Cortex of kidney (tissue), 1 donor: Measurements from ENCODE around the gene ATP2B1.
A peak's percentile ranks its signal among the peaks of the same experiment; 100 is the strongest.
"Not testable (repeated sequence)": the region's sequence is repeated elsewhere in the genome, so short reads cannot be mapped to it uniquely, and the experiment has no call there.

Experiments
- DNase-seq: peaks from one replicate; lab custom pipeline; 2025; lab: John Stamatoyannopoulos, UW

The ATP2B1 gene

DNA sequence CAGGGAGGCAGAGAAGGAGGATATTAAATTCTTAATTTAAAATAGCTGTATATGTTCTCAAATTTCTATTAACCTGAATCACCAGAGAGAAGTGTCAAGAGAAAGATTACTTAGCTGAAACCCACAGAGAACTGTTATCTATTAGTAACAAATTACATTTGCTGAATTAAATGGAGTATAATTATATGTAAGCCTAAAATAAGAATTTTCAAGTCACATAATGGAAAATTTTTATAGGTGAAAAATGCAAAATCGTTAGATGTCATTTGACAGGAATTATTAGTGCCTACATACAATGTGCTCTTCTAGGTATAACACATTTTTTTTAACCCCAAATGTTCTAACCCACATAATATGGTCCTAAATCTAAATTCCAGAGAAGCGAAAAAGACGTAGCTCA lies 4.1 kb upstream of the ATP2B1 start:
- DNase-seq: no peak

DNA sequence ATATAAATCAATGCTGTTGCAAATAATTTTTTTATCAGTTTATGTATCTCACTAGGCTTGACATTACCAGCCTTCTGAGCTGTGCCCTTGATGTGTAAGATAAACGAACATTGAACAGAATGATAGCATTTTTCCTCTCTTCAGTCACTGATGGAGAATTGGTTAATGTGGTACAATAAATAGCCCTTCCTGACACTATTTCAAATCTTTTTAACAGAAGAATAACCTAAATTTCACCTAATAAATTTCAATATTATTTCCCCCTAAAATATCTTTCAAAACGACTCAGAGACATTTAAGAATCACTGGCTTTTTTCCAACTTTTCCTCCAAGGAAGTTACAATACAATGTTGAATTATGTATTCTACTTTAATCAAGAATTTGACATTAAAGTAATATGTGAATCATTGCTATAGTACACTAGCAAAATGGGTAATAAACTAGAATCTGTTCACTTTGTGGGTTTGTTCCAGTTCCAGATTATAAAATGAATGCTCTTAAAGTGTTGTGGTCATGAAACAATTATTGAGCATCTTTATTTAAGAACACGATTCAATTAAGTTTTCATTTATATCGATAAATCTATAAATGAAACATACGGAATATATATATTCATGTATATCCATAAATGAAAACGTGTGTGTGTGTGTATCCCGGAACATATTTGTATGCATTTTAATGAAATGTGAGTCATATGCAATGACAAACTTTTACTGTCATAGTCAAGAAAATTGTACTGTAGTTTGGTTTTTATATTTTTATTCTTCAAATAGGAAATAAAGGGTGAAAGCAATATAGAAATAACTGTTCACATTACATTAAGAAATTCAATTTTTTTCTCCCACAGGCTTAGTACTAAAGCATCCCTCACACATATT lies 2.5 kb upstream of the ATP2B1 start:
- no peak for DNase-seq

DNA sequence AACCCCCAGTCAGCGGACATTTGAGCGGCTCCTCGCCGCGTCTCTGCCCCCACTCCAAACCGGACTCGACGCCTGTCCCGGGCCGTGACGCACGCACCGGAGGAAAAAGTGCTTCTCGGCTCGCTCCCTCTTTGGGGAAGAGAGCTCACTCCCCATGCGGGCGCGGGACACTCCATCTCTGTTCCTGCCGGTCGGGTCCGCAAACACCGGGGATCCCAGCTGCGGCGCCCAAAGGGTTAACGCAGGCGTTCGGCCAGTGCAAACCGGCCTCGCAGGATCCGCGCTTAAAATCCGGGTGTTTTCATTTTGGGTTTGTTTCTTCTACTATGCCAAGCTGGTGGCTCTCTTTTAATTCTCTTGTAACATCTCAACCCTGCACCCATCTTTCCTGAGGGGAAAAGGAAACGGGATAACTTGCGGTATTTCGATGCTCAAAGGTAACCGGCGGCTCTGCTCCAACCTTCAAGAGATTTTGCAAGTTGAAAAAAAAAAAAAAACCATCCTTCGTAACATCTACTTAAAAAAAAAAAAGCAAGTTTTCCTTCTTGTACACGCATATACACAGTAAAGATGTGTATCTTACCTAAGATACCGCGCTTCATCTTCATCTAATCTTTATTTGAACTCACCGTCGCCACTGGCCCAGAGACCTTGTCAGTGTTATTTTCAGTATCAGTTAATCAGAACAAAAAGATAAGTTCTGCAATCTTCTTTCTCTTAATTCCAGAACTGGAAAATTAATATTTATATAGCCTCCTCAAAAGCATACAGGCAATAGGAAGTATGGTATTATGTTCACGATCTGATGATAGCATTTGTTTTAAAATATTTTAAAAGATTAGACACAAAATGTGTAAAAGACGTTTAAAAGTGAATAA lies 1.6 kb upstream of the ATP2B1 start:
- no peak for DNase-seq

DNA sequence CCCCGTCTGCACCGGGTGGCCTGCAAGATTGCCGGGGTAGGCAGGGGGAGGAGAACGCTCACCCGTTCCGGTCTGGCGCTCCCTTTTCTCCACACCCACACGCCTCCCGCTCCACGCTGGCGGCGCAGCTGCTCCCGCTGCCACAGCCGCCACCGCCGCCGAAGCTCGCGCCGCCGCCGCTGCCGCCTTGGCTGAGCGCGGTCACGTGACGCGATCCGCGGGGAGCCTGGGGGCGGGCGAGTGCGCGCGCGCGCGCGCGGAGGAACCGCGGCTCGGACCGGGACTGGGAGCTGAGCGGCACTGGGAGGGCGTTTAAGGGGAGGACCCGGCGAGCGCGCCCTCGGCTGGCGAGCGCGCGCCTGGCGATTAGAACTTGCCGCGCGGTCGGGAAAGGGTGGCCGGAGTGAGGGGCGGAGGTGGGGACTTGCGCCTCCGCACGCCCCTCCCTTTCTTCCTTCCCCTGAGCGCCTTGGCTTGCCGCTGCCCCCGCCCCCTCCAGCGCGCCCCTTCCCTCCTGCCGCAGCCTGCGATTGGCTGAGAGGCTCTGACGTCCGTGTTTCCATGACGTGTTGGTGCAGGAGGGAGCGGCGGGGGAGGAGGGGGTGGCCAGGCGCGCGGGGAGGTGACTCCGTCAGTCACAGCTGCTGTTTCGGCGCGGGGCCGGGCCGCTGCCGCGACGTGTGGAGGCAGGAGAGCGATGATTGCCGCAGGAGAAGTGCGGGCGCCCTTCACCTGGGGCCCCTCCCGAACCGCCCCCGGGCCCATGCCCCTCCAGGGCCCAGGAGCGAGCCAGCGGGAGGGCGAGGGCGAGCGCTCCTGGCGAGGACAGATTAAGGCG lies 738 bp upstream of the ATP2B1 start:
- DNase-seq: peak; percentile 31

DNA sequence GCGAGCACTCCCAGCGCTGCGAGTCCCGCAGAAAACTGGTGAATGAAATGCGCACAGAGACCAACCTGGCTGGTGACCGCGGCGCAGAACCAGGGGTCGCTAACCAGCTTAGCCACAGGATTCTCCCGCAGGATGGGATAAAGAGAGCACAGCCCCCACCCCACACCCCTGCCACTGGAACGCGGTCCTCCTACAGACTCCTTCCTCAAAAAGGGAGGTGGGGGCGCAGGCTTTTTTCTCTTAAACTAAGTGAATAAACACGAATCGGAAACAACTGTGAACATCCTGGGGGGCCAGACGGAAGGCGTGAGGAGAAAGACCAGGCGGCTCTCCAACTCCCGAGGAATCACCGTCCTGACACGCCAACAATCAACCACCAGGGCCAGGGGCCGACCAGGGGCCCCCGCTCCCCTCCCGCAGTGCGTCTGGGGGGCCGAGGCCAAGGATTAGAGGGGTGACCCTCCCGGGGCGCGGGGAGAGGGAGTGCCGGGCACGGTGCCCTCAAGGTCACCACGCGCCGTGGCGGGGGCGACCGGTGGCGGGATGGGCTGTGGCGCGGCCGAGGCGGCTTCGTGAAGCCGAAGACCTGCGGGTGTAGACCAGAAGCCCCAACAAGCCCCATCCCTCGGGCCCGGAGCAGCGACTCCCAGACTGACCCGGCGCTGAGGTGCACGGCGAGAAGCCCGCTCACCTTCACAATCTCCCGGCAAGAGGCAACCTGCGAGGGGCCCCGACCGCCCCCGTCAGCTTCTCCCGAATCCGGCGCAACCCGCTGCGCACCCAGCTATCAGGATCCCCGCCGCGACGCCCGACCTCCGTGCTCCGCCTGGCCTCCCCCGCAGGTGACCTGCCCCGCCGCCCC lies 704 bp downstream of the ATP2B1 start:
- no peak for DNase-seq

DNA sequence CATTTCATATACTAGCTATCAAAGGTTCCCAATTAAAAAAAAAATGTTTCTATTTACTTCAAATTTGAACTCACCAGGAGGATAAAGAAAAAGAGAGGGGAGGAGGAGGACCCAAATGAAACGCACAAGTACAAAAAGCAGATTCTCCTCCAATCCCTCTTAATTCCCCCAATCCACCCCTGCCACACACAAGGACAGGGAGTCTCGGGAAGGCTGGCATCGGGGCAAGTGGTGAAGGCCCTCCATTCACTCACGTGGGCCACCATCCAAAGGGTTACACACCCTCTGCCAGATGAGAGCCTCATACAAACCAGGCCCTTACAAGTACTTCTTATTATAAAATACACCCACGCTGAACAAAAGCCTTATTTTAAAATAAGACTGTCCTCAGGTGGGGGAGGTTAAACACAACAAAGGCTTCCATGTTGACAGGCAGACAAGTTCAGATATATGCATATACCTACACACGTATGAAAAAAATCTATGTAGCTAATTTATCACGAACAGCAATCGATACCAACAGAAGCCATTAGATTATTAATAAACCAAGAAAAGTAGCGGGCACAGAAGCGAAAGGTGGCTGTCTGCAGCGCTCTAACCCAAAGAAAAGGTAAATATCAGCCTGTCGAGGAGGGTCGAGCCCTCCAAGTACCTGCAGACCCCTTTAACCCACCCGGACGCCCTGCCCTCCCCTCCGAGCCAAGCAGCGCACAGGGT lies 1.5 kb downstream of the ATP2B1 start:
- no peak for DNase-seq

DNA sequence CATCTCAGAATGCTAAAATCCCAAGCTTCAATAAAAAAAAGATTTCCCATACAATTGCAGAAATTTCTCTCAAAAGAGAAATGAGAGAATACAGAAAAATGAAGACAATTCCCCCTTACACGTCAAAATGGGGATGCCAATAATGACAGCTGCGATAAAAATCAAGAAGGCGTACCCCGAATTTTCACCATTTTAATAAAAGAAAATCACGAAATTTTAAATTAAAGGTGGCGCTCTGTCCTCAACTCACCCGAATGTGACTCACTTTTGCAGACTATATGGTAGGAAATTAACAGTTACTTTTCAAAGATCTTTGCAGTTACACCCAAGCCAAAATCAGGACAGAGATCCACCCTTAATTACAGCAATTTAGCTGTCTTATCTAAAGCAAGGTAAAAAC lies 2.1 kb downstream of the ATP2B1 start:
- DNase-seq: no peak

DNA sequence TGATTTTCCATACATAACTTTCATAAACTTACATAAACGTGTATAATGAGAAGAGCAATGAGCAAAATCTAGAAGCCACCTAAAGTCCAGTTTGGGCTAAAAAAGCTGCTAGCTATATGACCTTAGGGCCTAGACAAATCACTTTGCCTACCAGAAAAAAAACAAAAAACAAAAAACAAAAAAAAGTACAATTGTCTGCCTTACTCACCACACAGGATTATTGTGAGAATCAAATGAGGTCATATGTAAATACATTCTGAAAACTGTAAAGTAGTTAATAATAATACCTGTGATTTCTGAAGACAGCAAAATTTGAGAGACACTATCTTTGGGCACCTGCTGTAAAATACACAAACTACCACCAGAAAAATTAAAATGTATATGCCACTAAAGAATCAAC lies 4.2 kb downstream of the ATP2B1 start:
- no peak for DNase-seq

DNA sequence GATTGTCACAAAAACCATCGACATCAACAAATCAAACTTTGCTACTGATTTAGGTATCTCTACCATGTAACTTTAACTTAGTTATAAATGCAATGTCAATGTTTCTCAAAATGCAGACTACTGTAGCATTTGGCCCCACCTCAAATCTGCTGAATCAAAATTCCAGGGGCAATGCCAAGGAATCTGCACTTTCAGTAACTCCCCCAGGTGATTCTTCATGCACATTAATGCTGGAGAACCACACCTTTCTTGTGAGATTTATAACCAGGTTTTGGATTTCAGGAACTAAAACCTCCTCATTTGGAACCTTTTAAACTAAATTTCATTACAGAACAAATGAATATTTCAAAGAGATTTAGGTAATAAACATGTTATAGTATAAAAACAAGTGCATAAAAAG lies 4.9 kb downstream of the ATP2B1 start:
- DNase-seq: no peak

DNA sequence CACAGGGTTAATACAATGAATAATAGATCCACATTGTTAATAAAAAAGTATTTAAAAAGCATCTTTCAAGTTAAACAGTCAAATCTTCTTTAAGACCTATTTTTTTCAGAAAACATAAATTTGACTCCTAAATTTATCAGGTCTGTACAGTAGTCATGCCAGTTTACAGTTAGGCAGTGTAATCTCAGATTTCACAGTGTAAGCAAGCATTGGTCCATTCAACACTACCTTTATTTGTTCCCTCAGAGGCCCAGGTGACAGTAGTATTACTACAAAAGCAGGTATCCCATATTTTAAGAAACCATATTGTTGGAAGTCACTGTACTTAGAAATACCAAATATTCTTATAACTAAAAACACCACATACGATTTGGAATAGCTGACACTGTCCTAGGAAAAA lies 6.1 kb downstream of the ATP2B1 start:
- DNase-seq: no peak

DNA sequence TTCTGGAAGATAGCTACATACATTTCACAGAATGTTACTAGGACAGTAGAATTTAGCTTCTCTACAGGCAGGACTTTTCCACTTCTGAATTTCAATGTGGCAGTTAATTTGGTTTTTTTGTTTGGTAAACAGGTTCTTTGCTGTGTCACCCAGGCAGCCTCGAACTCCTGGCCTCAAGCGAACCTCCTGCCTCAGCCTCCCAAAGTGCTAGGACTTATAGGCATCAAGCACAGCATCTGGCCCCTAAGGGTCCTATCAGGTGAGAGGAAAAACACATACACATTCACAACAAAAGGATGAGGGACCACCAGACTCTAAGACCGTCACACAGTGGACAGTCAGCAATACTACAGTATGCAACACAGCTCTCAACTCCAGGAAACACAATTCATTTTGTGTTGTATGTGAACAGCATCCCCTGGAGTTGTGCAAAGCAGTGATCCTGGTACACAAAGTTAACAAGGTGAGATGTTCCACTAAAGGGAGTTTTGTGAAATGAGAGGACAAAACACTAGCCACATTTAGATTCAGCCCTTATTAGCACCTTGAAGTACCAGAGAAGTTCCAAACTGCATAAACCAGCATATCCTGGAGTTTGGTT lies 6.9 kb downstream of the ATP2B1 start:
- no peak for DNase-seq

DNA sequence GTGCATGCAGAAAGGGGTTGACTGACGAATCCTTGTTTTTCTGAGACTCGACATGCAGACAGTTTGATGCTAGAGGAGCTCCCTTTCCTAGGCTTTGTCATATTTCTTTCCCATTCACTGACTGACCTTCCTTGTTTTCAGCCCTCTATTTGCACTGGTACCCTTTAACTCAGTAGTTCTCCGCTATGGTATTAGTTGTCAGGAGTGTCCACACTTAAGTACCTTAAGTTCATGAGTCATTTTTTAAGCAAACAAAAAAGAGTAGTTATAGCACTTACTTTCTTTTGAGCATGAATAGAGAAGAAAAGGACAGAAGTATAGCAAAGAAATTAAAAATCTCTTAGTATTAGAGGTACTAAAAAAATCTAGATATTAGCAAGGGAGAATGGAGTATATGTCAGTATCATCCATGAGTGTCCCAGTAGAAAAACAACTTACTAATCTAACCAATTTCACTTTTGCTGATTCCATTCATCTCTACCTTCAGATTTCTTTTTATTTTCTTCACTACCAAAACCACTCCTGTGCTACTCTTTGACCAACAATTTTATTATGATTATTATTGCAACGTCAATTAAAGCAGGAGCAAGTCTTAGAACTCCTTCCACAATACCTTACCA lies 8.3 kb downstream of the ATP2B1 start:
- DNase-seq: no peak

DNA sequence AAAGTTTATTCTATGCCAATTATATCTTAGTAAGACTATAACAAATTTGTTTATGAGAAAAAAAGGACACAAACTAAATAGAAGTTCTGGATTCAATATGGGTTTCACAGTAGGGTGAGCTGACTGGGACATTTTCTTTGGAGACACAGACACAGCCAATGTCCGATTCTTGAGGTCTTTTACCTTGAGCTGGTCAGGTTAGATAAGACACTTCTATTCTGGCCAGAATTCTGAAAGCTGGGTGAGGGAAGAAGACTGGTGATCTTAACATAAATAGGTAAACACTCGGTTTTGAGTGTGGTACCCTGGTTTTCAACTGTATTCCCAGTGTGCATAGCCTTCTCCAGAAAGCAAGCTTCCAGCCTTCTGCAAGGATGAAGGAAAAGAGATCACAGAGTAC lies 10.0 kb downstream of the ATP2B1 start:
- DNase-seq: no peak

DNA sequence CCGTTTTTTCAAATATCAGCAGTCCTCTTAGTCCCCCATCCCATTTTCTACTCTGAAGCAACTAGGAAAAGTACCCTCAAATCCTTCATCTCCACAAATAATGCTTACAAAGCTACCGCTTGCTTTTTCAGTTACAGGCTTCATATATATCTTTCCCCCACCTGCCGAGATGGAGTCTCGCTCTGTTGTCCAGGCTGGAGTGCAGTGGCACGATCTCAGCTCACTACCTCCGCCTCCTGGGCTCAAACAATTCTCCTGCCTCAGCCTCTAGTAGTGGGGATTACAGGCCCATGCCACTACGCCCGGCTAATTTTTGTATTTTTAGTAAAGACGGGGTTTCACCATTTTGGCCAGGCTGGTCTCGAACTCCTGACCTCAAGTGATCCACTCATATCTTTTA lies 10.9 kb downstream of the ATP2B1 start:
- not testable (repeated sequence) for DNase-seq

DNA sequence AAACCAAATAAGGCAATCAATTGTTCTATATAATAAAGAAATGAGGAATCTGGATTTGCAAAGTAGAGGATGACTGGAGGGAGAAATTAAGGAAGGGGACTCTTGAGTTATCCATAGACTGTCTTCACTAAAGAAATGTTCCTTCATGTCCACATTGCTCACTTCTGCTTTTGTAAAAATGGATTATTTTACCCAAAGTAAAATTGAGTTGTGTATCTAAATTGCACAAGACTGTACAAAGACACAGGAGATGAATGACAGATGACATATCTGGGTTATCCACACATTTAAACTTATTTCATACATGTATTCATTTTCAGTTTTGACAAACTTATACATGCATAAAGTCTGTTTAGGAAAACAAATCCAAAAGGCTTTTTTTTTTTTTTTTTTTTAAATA lies 11.3 kb downstream of the ATP2B1 start:
- no peak for DNase-seq

DNA sequence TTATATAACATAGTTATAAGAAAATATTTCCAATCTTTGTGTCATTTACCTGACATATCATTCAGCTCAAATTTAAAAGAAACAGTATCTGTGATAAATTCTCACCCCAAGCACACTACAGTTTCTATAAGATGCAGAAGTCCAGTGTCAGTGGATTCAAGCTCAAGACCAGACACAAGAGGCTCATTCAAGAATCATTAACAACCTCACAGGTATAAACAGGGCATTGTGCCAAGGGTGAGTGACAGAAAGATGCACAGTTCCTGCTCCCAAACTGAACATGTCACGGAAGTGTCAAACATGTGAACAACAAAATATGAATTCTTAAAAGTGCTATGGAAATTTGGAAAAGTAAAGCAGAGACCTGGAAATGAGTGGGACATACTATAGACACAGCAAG lies 12.8 kb downstream of the ATP2B1 start:
- DNase-seq: no peak

DNA sequence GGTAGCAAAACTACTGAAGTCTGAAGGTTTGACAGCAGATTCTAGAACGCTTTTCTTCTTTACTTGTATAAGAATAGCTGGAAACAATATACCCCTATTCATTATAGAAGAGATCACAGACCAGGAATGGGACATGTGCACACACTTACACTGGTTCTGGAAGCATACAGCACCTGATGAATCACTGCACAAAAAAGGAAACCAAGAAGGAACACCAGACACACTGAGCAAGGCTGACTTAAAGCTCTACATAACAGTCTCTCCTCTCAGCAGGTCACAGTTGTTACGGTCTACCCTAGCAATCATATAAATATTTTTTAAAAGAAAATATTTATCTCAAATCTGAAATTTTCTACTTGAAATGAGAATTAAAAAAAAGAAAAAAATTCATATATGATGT lies 13.5 kb downstream of the ATP2B1 start:
- DNase-seq: no peak

DNA sequence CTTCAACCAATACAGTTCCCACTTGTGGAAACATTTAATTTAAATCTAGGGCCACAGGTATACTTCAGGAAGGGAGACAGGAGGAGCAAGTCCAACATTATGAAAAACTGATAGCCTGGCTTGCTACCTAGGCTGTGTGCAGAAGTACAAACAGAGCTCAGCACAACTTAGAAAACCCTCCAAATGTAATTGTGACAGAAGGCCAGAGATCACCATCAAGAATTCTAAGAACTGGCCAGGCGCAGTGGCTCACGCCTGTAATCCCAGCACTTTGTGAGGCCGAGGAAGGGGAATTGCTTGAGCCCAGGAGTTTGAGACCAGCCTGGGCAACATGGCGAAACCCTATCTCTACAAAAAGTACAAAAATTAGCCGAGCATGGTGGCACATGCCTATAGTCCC lies 14.1 kb downstream of the ATP2B1 start:
- no peak for DNase-seq

DNA sequence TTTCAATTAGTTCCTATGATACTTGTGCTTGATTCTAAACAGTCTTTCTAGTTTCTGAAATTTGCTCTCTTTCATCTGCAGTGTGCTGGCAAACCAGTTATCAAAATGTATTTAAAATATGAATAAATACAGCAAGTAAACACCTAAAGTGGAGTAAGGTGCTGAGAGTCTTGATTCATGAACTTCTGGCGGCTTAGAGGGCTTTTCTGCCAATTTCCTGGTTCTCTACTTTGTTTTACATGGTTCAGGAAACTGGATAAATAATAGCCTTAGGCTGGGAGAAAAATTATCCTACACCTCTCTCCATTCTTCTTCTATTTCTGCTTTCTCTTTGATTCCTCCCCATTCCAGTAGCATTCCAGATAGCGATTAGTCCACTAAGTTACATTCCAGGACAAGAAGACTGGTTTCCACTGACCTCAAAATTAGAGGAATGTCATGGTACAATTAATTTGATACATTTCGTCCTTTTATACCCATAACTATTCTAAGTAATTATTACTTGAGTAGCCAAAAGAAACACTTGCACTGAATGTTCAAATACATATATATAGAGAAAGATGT lies 14.9 kb downstream of the ATP2B1 start:
- DNase-seq: no peak
